SHP77 treated with DMSO at 0.1 percent for 48 hours (cell line): ENCODE measurements around the gene PRMT5.

Experiments used
- DNase-seq: peaks from one replicate; lab custom pipeline; 2025; lab: John Stamatoyannopoulos, UW

The PRMT5 gene

DNA sequence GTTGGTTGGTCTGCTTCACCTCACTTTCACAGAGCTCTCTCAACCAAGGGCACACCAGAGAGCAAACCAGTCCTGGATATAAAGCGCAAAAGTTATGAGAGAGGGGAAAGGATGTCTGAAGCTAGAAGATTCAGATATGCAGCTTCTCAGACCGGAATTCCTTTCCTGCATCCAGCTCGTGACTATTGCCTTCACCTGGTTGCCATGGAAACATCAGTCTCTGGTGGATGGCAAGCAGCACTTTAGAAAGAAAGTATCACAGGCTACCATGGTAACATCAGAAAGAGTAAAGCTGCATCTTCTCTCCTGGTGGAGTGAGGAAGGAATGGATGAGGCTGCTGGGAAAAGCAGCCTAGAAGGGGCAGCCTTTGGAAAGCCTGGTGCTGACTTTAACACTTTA, 32.4 kb downstream of the PRMT5 start:
- DNase-seq = no peak

DNA sequence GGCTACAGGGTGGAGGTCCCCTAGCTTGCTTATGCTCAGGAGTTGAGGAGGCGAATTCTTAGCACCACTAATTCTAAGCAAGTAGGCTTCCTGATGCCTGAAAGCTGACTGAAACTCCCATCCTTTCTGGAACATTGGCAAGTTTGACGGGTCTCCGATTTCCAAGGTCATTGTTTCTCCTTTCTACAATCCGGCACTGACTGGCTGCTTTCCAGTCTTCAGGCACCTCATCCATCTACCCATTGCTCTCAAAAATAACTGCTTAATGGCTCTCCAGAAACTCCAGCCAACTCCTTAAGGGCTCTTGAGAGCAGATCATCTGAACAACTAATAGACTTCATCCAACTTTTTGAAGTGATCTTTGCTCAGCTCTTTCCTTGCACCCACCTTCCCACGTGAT, 32.8 kb downstream of the PRMT5 start:
- DNase-seq = no peak

DNA sequence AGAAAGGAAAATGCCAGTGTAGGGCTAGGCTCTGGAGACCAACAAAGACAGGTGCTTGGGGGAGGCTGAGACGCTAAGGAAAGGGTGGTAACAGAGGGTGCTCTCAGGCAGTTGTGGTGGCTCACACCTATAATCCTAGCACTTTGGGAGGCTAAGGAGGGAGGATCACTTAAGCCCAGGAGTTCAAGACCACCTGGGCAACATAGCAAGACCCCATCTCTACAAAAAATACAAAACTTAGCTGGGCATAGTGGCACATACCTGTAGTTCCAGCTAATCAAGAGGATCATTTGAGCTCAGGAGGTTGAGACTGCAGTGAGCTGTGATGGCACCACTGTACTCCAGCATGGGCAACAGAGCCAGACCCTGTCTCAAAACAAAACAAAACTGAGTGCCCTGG, 33.8 kb downstream of the PRMT5 start:
- DNase-seq = no peak

DNA sequence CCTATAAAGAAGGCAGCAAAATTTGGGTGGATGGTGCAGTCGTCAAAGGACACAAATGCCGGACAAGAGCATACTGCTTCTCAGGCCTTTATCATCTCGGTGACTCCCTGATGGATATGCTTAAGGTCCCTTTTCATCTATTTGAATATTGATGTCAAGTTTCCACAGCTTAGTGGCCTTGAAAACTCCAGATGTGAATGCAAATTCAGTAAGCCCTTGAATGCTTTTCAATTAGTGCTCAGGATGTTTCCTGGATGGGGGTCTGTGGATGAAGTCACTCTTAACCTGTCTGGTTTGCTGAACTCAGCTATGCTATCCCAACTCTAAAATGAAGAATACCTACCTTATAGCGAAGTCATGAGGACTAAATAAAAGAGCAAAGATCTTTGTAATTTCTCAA, 35.5 kb downstream of the PRMT5 start:
- no peak for DNase-seq

DNA sequence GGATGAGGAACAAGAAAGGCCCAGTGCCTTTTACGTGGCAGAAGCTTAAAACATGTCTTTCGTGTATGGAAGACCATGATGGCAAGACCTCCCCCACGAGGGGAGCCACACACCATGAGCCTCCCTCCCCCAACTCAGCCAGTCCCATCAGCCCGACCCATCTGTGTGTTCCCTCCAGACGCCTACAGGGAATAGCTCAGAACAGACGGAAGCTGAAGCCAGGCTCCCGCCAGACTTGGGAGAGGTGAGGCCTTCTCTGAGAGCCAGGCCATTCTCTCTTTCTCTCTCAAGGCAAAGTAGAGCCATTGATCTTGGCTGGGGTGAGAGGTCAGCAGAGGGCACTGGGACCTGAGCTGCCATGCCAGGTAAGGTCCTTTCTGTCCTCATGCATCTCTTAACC, 36.7 kb downstream of the PRMT5 start:
- DNase-seq = no peak

DNA sequence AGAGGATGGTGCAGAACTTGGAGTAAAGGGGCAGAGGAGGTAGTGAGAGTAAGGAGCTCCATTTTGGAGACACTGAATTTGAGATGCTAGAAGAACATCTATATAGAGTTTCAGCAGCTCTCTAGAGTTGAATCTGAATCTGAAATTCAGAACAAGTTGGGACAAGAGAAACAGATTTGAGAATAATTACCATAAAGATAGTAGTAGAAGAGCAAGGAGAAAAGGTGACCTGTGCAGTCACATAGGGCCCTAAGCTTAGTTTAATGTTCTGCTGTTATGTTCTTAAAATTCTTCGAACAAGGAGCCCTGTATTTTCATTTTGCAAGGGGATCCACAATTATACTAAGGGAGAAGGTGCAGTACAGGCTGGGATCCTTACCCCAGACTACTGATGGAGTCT, 38.8 kb downstream of the PRMT5 start:
- DNase-seq = no peak

DNA sequence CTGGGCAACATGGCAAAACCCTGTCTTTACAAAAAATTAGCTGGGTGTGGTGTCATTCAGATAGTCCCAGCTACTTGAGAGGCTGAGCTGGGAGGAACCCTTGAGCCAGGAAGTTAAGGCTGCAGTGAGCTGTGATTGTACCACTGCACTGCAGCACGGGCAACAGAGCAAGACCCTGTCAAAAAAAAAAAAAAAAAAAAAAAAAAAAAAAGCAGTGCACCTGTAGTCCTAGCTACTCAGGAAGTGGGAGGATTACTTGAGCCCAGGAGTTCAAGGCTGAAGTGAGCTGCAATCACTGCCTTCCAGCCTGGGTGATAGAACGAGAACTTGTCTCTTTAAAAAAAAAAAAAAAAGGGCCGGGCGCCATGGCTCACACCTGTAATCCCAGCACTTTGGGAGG, 40.5 kb downstream of the PRMT5 start:
- no peak for DNase-seq

DNA sequence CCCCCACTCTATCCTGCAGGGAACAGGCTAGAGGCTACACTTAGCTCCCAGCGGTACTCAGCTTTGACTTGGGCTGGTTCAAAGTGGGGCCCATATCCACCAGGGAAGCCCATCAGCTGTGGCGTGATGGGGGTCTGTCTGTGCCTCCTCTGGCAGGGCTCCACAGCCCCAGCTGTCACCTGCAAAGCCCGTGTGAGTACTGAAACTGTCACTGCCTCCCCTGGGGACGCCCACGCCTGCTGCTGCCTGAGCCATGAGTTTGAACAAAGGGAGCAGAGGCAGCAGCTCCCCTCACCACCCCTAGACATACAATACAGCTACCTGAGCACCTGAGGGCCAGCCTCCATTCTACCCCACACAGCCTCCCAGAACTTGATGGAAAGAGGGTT, 41.2 kb downstream of the PRMT5 start:
- DNase-seq = no peak

DNA sequence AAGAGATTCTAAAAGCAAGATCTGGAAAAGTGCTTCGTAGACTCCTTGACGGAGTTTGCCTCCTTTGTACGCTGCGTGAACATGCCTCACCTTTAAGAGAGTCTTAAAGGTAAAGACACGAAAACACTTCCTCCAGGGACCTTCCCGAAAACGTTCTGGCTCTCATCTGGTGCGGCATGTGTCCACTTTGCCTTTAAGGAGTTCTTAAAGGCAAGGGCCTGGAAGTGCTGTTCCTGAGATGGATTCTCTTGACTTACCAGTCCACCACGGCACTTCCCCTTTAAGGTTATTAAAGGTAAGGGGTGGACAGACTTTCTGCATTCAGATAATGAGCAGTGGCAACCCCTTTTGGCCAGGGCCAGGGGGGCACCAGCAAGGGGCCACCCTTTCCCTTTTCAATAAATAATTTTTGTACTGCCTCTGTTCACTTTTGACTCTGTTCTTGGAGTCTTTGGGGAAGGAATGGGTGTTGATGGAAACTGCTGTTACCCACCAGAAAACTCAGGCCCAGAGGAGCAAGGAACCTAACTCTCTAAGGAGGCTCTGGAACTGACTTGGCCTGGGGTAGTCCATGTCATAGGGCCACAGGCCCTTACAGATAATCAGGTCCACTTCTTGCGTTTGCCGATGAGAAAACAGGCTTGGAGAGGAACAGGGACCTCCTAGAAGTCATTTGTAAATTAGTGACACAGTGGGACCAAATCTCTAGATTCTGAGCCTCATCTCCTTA, 41.8 kb downstream of the PRMT5 start:
- peak; percentile 92 for DNase-seq

DNA sequence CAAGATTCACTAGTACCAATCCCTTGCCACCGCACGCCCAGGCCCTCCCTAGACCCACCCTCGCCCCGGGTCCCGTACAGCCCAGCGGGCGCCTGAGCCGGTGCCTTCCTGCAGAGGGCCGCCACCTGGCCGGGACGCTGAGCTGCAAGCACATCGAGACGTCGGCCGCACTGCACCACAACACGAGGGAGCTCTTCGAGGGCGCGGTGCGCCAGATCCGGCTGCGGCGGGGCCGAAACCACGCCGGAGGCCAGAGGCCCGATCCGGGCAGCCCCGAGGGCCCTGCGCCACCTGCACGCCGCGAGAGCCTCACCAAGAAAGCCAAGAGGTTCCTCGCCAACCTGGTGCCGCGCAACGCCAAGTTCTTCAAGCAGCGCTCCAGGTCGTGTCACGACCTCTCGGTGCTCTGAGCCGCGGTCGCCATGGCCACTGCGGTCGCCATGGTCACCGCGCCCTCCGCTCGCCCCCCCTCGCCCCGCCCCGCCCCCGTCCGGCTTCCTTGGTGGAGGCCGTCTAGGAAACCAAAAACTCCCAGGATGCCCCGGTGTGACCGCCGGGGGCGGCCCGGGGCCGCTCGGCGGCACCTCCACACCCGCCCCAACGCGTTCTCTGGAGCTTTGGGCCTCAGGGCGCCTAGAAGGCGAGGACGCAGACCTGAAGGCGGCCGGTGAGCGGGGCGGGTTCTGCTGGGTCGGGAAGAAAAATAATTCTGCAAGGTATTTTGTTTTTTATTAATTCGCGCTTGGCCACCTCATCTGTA, 42.5 kb downstream of the PRMT5 start:
- peak; percentile 56 for DNase-seq

DNA sequence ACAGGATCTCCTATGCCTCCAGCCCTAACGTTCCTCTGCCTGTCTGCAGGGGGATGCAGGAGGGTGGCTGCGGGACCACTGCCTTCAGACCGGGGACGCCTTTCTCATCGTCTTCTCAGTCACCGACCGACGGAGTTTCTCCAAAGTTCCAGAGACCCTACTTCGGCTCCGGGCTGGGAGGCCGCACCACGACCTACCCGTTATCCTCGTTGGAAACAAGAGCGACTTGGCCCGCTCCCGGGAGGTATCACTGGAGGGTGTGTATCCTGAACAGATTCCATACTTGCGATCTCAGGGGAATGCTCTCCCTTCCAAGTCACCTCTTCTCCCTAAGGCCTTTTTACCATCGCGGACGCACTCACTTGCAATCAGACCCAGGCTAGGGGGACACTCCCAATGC, 43.2 kb downstream of the PRMT5 start:
- no peak for DNase-seq

DNA sequence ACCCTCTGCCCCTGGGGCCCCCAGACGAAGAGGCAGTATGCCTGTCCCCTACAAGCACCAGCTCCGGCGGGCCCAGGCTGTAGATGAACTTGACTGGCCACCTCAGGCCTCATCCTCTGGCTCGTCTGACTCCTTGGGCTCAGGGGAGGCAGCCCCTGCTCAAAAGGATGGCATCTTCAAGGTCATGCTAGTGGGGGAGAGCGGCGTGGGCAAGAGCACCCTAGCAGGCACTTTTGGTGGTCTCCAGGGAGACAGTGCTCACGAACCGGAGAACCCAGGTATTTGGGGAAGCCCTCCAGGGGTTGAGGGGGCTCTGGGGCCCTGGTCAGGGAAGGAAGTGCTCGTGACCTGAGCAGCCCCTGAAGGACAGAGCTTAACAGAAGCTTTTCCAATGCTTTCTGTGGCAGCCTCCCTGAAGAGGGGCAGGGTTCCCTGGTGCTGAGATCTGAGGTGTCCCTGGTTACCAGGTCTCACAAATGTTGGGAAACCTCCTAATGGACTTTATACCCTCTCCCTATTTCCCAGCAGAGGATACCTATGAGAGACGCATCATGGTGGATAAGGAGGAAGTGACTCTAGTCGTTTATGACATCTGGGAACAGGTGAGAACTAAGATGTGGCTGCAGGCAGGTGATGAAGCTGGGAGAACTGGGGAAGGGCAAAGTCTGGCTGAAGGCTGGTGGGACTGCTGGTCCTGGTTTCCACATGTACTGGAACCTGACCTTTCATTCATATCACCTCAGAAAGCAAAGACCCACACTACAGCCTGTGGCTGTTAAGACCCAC, 44.2 kb downstream of the PRMT5 start:
- DNase-seq = no peak

DNA sequence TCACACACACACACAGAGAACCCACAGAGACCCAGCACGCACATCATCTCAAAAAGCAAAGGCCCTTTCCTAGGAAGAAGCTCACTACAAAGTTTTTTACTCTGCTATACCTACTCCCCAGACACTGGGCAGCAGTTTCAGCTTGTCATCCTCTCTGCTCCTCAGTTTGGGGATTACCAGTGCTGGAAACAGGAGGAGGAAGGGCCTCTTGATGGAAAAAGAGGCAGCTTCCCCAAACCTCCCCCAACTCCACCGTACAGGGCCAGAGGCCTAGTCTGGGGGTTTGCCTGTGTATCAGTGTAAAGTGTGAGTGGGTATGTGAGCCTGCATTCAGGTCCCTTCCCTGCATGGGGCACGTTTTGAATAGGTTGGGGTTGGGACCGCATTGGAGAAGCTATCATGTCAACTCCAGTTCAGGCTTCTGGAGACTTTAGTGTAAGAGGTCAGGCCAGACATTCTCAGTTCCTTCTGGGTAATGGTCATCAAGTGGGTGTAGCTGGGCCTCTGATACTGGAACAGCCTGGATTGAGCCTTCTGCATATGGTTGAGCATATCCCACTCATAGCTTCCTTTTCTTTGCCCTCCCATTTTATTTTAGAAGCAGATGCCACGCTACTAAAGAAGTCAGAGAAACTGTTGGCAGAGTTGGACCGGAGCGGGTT, 45.0 kb downstream of the PRMT5 start:
- no peak for DNase-seq

DNA sequence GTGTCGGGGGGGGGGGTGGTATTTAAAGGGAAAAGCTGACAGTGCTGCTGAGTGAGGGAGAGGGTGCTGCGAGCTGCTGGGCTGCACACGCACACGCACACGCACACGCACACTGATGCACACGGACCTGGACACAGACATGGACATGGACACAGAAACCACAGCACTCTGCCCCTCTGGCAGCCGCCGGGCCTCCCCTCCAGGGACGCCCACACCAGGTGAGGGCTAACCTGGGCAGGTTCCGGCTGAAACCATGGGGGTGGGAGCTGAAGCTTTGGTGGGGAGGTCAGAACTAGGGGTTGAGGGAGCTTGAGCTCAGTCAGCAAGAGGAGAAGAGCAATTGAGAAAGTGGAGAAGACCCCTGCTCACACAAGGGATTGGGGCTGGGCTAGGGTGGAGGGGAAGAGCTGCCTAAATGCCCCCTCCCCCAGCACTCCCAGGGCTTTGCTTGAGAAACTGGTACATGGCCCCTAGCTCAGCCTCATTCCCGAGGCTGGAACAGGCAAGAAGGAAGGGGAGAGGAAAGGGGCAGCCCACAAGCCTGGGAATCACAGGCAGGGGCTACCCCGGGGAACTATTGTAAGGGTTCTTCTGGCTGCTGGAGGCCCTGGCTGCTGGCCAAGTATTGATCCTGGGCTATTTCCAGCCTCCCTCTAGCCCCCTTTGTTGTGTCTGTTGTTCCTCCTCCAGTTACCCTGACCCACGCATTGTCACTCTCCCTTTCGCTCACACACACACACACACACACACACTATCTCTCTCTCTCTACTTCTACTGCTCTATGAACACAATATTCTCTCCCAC, 45.8 kb downstream of the PRMT5 start, which contains the start of gene REM2:
Gene REM2, plus strand, starts transcription at position 50 of the 804 bp plus-strand sequence. Its CDS starts 66 bp downstream, at position 116.
- DNase-seq = no peak

DNA sequence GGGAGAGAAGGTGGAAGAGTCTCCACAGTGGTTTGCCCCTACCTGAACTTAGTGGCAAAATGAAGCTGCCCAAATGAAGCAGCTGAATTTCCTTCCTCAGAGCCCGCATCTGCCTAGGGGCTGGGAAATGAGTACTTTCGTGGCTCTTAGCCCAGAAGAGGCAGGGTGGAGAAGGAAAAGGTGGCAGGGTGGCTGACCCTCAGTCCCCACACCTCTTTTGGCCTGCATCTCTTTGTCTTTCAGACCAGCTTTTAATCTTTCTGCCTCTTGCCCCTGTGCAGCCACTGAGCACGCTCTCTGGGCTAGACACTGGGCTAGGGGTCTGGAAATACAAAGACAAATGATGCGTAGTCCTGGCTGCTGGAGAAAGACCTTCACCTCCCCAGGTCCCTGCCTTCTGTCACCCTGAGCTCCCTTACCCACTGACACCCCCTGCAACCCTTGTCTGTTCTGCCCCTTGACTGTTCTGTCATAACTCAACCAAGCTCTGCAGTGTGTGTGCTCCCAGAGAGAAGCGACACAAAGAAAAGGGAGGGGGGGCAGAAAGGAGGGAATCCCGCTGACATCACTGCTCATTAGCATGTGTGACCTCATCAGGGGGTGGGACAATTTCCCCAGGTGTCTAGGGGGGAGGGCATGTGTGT, 46.5 kb downstream of the PRMT5 start:
- DNase-seq = peak; percentile 26

DNA sequence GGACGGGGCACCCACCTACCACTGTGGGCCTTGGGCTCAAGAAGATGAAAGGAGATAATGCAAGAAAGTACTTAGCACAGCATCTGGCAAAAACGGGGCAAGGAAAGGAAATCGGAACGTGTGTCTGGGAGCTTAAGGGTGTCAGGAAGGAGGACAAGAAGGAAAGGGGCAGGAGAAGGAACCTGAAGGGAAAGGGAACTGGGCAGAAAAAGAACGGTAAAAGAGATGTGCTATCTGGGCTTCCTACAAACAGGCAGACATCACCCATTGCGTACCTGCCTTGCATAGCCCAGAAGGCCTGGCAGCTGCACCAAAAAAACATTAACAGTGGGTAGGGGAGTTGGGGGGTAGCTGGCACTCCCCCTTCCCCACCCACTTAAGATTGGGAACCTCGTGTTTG, 47.1 kb downstream of the PRMT5 start:
- no peak for DNase-seq

DNA sequence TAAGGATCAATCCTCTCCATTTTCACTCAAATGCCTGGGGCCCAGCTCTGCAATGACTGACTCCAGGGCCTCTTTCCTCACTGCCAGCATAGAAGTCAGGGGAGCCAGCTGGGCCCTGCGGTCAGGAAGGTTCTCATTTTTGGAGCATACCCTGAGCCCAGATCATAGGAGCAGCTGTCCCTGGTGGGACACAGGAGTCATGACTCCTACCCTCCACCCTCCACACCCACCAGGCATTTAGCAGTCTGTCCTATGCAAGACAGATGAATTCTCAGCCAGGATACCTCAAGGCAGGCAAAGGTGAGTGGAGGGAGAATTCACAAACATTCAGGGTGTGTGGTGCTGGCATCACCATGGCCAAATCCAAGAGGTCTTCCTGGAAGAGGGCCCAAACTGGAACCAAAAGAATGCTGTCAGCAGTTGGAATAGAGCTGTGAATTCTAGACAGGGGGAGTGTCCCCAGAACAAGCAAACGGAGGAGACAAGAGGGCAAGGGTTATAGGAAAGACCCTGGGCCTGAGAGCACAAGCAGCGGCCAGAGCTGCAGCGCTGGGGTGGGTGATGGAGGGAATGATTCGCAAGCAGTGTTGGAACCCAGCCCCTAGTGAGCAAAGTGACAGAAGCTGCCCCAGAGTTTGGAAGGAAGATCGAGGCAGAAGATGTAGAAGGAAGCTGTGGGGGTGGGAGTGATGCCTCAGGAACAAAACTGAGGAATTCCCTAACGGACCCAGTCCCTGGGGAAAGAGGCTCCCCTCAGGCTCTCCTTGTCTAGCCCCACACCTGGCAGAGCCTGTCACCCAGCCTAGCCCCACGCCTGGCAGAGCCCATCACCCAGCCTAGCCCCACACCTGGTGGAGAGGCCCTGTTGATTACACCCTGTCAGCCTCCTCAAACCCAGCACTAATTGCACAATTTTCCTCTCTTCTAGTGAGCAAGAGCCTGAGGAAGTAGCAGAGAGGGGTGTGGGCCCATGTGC, 50.6 kb downstream of the PRMT5 start:
- DNase-seq = no peak

DNA sequence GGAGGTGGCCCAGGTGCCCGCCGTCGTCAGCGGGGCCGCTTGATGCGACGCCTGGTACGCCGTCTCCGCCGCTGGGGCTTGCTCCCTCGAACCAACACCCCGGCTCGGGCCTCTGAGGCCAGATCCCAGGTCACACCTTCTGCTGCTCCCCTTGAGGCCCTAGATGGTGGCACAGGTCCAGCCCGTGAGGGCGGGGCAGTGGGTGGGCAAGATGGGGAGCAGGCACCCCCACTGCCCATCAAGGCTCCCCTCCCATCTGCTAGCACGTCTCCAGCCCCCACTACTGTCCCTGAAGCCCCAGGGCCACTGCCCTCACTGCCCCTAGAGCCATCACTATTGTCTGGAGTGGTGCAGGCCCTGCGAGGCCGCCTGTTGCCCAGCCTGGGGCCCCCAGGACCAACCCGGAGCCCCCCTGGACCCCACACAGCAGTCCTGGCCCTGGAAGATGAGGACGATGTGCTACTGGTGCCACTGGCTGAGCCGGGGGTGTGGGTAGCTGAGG, 52.1 kb downstream of the PRMT5 start:
- no peak for DNase-seq

DNA sequence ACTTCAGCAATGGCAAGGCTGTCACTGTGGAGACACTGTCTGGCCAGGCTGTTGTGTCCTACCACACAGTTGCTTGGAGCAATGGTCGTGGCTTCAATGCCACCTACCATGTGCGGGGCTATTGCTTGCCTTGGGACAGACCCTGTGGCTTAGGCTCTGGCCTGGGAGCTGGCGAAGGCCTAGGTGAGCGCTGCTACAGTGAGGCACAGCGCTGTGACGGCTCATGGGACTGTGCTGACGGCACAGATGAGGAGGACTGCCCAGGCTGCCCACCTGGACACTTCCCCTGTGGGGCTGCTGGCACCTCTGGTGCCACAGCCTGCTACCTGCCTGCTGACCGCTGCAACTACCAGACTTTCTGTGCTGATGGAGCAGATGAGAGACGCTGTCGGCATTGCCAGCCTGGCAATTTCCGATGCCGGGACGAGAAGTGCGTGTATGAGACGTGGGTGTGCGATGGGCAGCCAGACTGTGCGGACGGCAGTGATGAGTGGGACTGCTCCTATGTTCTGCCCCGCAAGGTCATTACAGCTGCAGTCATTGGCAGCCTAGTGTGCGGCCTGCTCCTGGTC, 53.3 kb downstream of the PRMT5 start:
- no peak for DNase-seq
